ENCODE measurements around the gene KRTAP5-10. TPM values are rescaled to one million over a fixed set of nuclear protein-coding genes. Genes with fewer than 3 reads are reported as not detected.
"Not testable (repeated sequence)": the region's sequence is repeated elsewhere in the genome, so short reads cannot be mapped to it uniquely, and the experiment has no call there.

The KRTAP5-10 gene
- total RNA-seq, 2 donors from 2014 or later, result not detected

- no peak for DNase-seq (ENCODE audit: low spot score)
- no peaks in the 10 kb centered on the region for H3K27me3 ChIP-seq (replicated peaks; ENCODE audit: insufficient read depth)
- no peak overlapping the region for H3K27ac ChIP-seq
- TF ChIP-seq, protein P1, sequence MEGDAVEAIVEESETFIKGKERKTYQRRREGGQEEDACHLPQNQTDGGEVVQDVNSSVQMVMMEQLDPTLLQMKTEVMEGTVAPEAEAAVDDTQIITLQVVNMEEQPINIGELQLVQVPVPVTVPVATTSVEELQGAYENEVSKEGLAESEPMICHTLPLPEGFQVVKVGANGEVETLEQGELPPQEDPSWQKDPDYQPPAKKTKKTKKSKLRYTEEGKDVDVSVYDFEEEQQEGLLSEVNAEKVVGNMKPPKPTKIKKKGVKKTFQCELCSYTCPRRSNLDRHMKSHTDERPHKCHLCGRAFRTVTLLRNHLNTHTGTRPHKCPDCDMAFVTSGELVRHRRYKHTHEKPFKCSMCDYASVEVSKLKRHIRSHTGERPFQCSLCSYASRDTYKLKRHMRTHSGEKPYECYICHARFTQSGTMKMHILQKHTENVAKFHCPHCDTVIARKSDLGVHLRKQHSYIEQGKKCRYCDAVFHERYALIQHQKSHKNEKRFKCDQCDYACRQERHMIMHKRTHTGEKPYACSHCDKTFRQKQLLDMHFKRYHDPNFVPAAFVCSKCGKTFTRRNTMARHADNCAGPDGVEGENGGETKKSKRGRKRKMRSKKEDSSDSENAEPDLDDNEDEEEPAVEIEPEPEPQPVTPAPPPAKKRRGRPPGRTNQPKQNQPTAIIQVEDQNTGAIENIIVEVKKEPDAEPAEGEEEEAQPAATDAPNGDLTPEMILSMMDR (IDR thresholded peaks at IDR 0.05), result no peak
- TF ChIP-seq POLR2AphosphoS5 (IDR thresholded peaks at IDR 0.05) (no peak), POLR2A (IDR thresholded peaks at IDR 0.05) (no peak)
- 46% methylated on average over 8 of the region's 8 CpGs for WGBS
- intact Hi-C loops (cut with DNase I), result no loop called here
- H3K4me1 ChIP-seq (replicated peaks), result no peaks in the 10 kb centered on the region
- no peaks in the 10 kb centered on the region for H3K9me3 ChIP-seq
- H3K36me3 ChIP-seq, result no peaks in the 10 kb centered on the region
- H3K4me3 ChIP-seq, result no peak overlapping the region
Measured at GRCh38 chr11:71568704-71569349, 3.5 kb downstream of the KRTAP5-10 start.

DNA sequence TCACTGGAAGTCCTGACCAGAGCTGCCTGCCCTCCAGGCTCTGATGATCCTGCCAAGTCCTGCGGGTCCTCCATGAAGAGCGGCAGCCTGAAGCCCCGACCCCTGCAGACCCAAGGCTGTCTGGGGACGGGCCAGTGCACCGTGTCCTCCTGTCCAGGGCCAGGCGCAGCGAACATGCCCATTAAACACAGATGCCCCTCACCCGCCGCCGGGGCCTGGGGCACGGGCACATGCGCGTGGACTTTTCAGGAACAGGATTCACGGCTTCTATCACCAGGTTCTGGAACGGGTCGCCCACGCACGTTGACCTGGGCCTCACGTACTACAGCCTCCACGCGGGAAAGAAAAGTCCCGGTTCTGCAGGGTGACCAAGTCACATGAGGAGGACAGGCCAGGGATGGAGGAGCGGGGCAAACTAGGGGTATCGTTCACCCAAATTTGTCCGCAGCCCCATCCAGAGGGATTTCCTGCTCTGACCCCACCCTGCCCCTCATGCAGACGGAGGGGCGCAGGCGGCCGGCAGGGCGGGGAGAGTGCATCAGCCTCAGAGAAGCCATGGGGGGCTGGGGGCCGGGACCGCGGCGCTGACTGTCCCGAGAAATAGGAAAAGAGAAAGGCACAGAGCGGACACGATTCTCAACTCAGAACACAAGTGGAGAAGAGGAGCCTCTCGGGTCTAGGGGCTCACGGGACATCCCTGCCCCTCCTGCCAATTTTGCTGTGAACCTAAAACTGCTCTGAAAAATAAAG is 5.9 kb downstream of the KRTAP5-10 start:
- H3K36me3 ChIP-seq; H3K9me3 ChIP-seq; H3K4me1 ChIP-seq (replicated peaks); H3K27ac ChIP-seq; DNase-seq (ENCODE audit: low spot score); H3K4me3 ChIP-seq; H3K27me3 ChIP-seq (replicated peaks; ENCODE audit: insufficient read depth); intact Hi-C loops (cut with DNase I): not testable (repeated sequence)
- 80% methylated on average over 12 of the region's 39 CpGs for WGBS

DNA sequence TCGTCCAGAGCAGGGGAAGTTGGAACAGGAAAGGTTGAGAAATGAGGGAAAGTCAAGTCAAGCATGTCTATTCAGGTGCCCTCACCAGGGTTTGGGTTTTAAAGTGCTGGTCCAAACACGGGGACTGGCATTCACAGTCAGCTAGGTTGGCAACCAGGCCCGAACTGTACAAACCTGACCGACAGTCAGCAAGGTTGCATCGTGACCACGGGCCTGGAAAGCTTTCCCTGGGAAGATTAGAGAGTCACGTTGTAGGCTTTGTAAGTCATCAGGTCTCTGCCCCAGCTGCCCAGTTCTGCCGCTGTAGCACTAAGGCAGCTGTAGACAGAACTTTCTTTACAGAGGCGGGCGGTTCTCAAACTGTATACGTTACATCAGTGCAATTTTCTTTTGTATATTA is 7.4 kb downstream of the KRTAP5-10 start:
- intact Hi-C loops (cut with DNase I), result no loop called here
- 72% methylated on average over 11 of the region's 11 CpGs for WGBS
- no peaks in the 10 kb centered on the region for H3K4me1 ChIP-seq (replicated peaks)

GRCh38 chr11:71574418-71574817 is 9.1 kb downstream of the KRTAP5-10 start:
- TF ChIP-seq, protein P1 (IDR thresholded peaks at IDR 0.05), result no peak
- TF ChIP-seq POLR2A (IDR thresholded peaks at IDR 0.05), result no peak
- no peak for TF ChIP-seq POLR2AphosphoS5 (IDR thresholded peaks at IDR 0.05)

More for the DNA sequence above, 7.4 kb downstream of the KRTAP5-10 start:
- Histone ChIP-seq H3K27me3 (replicated peaks; ENCODE audit: insufficient read depth) (no peaks in the 10 kb centered on the region), H3K36me3 (no peaks in the 10 kb centered on the region), H3K9me3 (no peaks in the 10 kb centered on the region), H3K4me3 (no peak overlapping the region), H3K27ac (no peak overlapping the region)
- TF ChIP-seq, protein P1 (IDR thresholded peaks at IDR 0.05), result no peak
- no peak for DNase-seq (ENCODE audit: low spot score)

DNA sequence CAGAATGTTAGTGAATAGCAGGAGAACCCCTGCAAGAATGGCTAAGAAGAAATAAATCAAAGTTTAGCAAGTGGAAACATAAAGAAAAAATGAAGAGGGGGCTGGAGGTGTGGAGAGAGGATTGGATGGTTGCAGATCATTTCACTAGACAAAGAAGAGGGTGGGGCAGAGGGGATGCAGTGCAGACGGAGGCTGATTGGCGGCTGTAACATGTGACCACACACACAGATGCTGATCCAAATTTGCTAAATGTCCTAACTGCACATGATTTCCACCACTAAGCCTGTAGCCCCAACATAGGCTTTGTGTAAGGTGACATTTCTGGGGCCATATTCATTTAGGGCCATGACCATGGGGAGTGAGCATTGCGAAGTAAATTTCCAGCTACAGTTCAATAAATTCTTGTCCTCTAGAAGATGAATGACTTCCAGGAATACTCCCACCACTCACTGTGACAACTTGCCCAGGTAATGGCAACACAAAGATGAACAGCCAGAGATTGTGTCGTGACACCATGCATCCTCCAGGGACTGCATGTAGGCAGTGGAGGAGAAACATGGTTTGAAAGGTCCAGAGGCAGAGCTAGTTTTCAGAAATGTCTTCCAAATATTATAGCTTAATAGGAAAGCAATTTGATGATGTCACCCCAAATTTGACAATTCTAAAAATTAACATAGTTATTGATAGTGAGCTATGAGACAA is 10.5 kb downstream of the KRTAP5-10 start:
- WGBS, result 82% methylated on average over 4 of the region's 4 CpGs
- Histone ChIP-seq H3K9me3 (no peaks in the 10 kb centered on the region), H3K4me3 (no peak overlapping the region), H3K27ac (no peak overlapping the region), H3K27me3 (replicated peaks; ENCODE audit: insufficient read depth) (no peaks in the 10 kb centered on the region), H3K36me3 (no peaks in the 10 kb centered on the region), H3K4me1 (replicated peaks) (no peaks in the 10 kb centered on the region)
- DNase-seq (ENCODE audit: low spot score), result no peak
- intact Hi-C loops (cut with DNase I), result no loop called here
- TF ChIP-seq, protein P1 (IDR thresholded peaks at IDR 0.05), result no peak
- TF ChIP-seq POLR2AphosphoS5 (IDR thresholded peaks at IDR 0.05) (no peak), POLR2A (IDR thresholded peaks at IDR 0.05) (no peak)

More at GRCh38 chr11:71574418-71574817, 9.1 kb downstream of the KRTAP5-10 start:
- Histone ChIP-seq H3K36me3 (no peaks in the 10 kb centered on the region), H3K4me3 (no peak overlapping the region), H3K4me1 (replicated peaks) (no peaks in the 10 kb centered on the region), H3K27ac (no peak overlapping the region), H3K27me3 (replicated peaks; ENCODE audit: insufficient read depth) (no peaks in the 10 kb centered on the region), H3K9me3 (no peaks in the 10 kb centered on the region)
- 80% methylated on average over 5 of the region's 5 CpGs for WGBS
- no peak for DNase-seq (ENCODE audit: low spot score)
- intact Hi-C loops (cut with DNase I), result no loop called here

DNA sequence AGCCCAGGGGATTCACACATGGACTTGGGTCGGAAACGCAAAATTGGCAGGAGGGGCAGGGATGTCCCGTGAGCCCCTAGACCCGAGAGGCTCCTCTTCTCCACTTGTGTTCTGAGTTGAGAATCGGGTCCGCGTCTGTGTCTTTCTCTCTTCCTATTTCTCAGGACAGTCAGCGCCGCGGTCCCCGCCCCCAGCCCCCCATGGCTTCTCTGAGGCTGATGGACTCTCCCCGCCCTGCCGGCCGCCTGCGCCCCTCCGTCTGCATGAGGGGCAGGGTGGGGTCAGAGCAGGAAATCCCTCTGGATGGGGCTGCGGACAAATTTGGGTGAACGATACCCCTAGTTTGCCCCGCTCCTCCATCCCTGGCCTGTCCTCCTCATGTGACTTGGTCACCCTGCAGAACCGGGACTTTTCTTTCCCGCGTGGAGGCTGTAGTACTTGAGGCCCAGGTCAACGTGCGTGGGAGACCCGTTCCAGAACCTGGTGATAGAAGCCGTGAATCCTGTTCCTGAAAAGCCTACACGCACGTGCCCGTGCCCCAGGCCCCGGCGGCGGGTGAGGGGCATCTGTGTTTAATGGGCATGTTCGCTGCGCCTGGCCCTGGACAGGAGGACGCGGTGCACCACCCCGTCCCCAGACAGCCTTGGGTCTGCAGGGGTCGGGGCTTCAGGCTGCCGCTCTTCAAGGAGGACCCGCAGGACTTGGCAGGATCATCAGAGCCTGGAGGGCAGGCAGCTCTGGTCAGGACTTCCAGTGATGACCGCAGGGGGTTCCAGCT is 11.5 kb downstream of the KRTAP5-10 start:
- intact Hi-C loops (cut with DNase I); H3K27ac ChIP-seq; DNase-seq (ENCODE audit: low spot score); H3K9me3 ChIP-seq; H3K36me3 ChIP-seq; H3K27me3 ChIP-seq (replicated peaks; ENCODE audit: insufficient read depth); H3K4me1 ChIP-seq (replicated peaks); H3K4me3 ChIP-seq: not testable (repeated sequence)
- 93% methylated on average over 17 of the region's 41 CpGs for WGBS

Data from prostate gland (tissue), 2 donors.